H54 (cell line): Measurements from ENCODE around the gene MSH6.
"Not testable (repeated sequence)": the region's sequence is repeated elsewhere in the genome, so short reads cannot be mapped to it uniquely, and the experiment has no call there.

Experiments used
- DNase-seq: peaks from one replicate; pipeline ENCODE4 v3.0.0; 2011; ENCODE audit warnings: low spot score, mixed read lengths; ENCODE audit not compliant: insufficient read length
- FAIRE-seq: peaks from 3 replicates; lab custom pipeline; 2011; peaks lifted over from hg19 to GRCh38; lab: Jason Lieb, UNC
- POLR2A ChIP-seq: IDR thresholded peaks from 2 replicates; pipeline ENCODE4 v1.6.1; 2011; ENCODE audit warnings: low read depth, mild to moderate bottlenecking, low read length

The MSH6 gene

DNA sequence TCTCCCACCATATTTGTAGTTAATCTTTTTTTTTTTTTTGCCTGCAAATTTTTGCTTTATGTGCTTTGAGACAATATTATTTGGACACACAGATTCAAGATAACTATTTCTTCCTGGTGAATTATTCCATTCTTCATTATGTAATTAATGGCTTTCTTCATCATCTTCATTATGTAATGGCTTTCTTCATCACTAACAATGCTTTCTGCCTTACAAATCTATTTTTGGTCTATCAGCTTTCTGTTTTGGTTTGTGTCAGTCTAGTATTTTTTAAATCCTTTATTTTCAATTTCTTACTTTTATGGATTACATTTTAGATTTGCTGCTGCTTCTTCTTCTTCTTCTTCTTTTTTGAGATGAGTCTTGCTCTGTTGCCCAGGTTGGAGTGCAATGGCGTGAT is 60.5 kb downstream of the MSH6 start:
- no peak for TF ChIP-seq POLR2A
- no peak for FAIRE-seq
- no peak for DNase-seq

DNA sequence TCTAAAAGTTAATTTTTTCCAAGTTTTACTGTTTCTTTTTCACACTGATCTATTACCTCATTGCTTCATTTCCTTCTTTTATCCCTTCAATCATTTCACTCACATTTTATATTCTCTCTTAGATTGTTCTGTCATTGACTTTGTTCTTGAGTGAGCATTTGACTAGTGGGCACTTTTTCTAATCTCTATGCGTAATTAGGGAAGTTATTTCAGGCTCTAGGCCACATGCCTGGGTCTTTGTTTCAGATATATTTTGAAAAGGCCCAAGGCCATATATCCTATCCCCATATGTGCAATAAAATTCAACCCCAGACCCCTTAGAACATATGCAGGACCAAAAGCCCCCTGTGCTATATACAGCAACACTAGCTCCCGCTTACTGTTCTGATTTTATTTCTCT is 61.2 kb downstream of the MSH6 start:
- DNase-seq, result no peak
- no peak for FAIRE-seq
- TF ChIP-seq POLR2A, result no peak

DNA sequence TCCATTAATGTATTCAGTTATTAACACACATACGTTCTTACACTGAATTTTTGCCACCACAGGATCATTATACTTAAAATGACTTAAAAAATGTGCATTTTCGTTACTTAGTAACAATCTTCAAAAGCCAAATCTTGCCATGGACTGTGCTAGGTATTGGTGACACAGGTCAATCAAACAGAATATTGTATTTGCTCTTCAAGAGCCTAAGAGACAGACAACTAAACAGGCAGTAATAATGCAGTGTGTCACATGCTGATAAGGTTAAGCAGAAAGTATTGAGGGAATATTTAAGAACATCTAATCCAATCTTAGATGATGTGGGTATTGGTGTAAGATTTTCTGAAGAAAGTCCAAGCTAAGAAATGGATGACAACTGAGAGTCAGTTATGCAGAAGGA is 66.4 kb downstream of the MSH6 start:
- FAIRE-seq, result no peak
- no peak for TF ChIP-seq POLR2A
- DNase-seq, result no peak

DNA sequence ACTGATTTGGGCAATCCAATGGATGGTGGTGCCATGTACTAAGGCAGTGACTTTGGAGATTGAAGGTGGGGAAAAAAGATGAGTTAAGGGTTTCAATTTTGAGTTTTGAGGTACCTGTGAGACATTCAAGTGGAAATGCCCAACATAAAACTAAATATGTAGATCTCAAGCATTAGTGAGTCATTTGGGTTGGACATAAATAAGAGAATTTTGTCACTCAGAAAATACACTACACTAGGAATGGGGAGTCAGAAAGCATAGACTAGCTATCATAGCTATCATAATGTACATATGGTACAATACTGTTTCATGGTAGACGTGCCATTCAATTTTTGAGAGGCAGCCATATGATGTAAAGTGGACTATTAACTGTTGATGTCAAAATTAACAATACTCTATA is 67.3 kb downstream of the MSH6 start:
- TF ChIP-seq POLR2A, result no peak
- DNase-seq (no peak), FAIRE-seq (peak; percentile 45)

DNA sequence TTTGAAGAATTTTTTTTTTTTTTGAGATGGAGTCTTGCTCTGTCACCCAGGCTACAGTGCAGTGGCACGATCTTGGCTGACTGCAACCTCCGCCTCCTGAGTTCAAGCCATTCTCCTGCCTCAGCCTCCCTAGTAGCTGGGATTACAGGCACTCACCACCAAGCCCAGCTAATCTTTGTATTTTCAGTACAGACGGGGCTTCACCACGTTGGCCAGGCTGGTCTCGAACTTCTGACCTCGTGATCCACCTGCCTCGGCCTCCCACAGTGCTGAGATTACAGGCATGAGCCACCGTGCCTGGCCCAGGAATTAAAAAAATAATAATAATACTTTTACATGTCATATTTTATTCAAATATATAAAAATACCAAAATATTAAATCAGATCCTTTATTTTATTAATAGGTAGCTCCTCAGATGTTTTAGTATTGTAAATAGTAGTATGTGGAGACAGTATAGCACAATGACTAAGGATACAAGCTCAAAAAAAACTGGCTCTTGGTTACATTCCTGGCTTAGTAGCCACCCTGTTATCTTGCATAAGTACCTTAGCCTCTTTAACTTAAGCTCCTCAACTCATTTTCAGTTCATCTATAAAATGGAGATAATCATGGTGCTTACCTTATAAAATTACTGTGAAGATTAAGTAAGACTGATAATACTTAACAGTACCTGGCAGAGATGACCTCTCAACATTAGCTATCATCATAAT is 70.3 kb downstream of the MSH6 start:
- DNase-seq, result not testable (repeated sequence)
- FAIRE-seq, result peak; percentile 6
